ENCODE data around the gene DOCK7.

The DOCK7 gene

GRCh38 chr1:62514746-62515423 lies 173.3 kb downstream of the DOCK7 start:
- H3K9me3 ChIP-seq (ENCODE audit: control insufficient read depth, insufficient read depth, low read length): peaks cover 7% of the 10 kb centered on the region; the same call in 1 of the 2 replicates
- H3K79me2 ChIP-seq (ENCODE audit: control insufficient read depth, low read length): no peaks in the 10 kb centered on the region
- H3K4me1 ChIP-seq (ENCODE audit: control insufficient read depth, low read length): peaks cover 11% of the 10 kb centered on the region
- H3K27ac ChIP-seq (ENCODE audit: low read depth, low read length): no peak overlapping the region
- no peak for TF ChIP-seq CTCF (IDR thresholded peaks at IDR 0.05; ENCODE audit: low read depth, low read length, poor library complexity, severe bottlenecking)
- H3K4me2 ChIP-seq (ENCODE audit: low read length): peak overlapping the region; percentile 29; the same call in 1 of the 2 replicates
- no peaks in the 10 kb centered on the region for H3F3A ChIP-seq (ENCODE audit: control insufficient read depth, insufficient read depth)
- H3K27me3 ChIP-seq (ENCODE audit: control insufficient read depth, low read length): no peaks in the 10 kb centered on the region
- no peaks in the 10 kb centered on the region for H4K20me1 ChIP-seq (ENCODE audit: control insufficient read depth, insufficient read depth, low read depth, low read length)
- H3K36me3 ChIP-seq (ENCODE audit: control insufficient read depth, low read length): peaks cover 4% of the 10 kb centered on the region; the same call in 1 of the 2 replicates
- H3K4me3 ChIP-seq (ENCODE audit: low read length): no peak overlapping the region
- H3K9me2 ChIP-seq (replicated peaks; ENCODE audit: control insufficient read depth, low read length): no peaks in the 10 kb centered on the region

- H3K9me3 ChIP-seq (ENCODE audit: control insufficient read depth, insufficient read depth, low read length): no peaks in the 10 kb centered on the region
- TF ChIP-seq EZH2phosphoT487 (IDR thresholded peaks at IDR 0.05; ENCODE audit: borderline replicate concordance, low read length) (no peak), CTCF (IDR thresholded peaks at IDR 0.05; ENCODE audit: low read depth, low read length, poor library complexity, severe bottlenecking) (no peak)
- no peak overlapping the region for H3K4me2 ChIP-seq (ENCODE audit: low read length)
- no peaks in the 10 kb centered on the region for H3K9me2 ChIP-seq (replicated peaks; ENCODE audit: control insufficient read depth, low read length)
- no peaks in the 10 kb centered on the region for H3K27me3 ChIP-seq (ENCODE audit: control insufficient read depth, low read length)
- no peak overlapping the region for H3K4me3 ChIP-seq (ENCODE audit: low read length)
- H3K36me3 ChIP-seq (ENCODE audit: control insufficient read depth, low read length): no peaks in the 10 kb centered on the region
- peaks cover 11% of the 10 kb centered on the region for H3K4me1 ChIP-seq (ENCODE audit: control insufficient read depth, low read length)
- no peaks in the 10 kb centered on the region for H3F3A ChIP-seq (ENCODE audit: control insufficient read depth, insufficient read depth)
- no peak overlapping the region for H3K27ac ChIP-seq (ENCODE audit: low read depth, low read length)
- no peaks in the 10 kb centered on the region for H4K20me1 ChIP-seq (ENCODE audit: control insufficient read depth, insufficient read depth, low read depth, low read length)
- no peaks in the 10 kb centered on the region for H3K79me2 ChIP-seq (ENCODE audit: control insufficient read depth, low read length)
Measured at GRCh38 chr1:62513013-62513412, 175.2 kb downstream of the DOCK7 start.

GRCh38 chr1:62509028-62509427 lies 179.2 kb downstream of the DOCK7 start:
- TF ChIP-seq EZH2phosphoT487 (IDR thresholded peaks at IDR 0.05; ENCODE audit: borderline replicate concordance, low read length): no peak
- no peak for TF ChIP-seq CTCF (IDR thresholded peaks at IDR 0.05; ENCODE audit: low read depth, low read length, poor library complexity, severe bottlenecking)
- no peaks in the 10 kb centered on the region for H3K36me3 ChIP-seq (ENCODE audit: control insufficient read depth, low read length)

More at GRCh38 chr1:62509028-62509427, 179.2 kb downstream of the DOCK7 start:
- Histone ChIP-seq H3K79me2 (ENCODE audit: control insufficient read depth, low read length) (no peaks in the 10 kb centered on the region), H3K4me1 (ENCODE audit: control insufficient read depth, low read length) (no peaks in the 10 kb centered on the region), H4K20me1 (ENCODE audit: control insufficient read depth, insufficient read depth, low read depth, low read length) (no peaks in the 10 kb centered on the region), H3K4me3 (ENCODE audit: low read length) (no peak overlapping the region), H3K27me3 (ENCODE audit: control insufficient read depth, low read length) (no peaks in the 10 kb centered on the region), H3K4me2 (ENCODE audit: low read length) (no peak overlapping the region), H3K27ac (ENCODE audit: low read depth, low read length) (no peak overlapping the region), H3K9me3 (ENCODE audit: control insufficient read depth, insufficient read depth, low read length) (no peaks in the 10 kb centered on the region), H3F3A (ENCODE audit: control insufficient read depth, insufficient read depth) (no peaks in the 10 kb centered on the region), H3K9me2 (replicated peaks; ENCODE audit: control insufficient read depth, low read length) (no peaks in the 10 kb centered on the region)

Measured in DOHH2 (cell line).